Vagina (tissue), 2 donors: Measurements from ENCODE around the gene HEPH. TPM values are rescaled to one million over a fixed set of nuclear protein-coding genes. Genes with fewer than 3 reads are reported as not detected.
A peak's percentile ranks its signal among the peaks of the same experiment; 100 is the strongest.
"Not testable (repeated sequence)": the region's sequence is repeated elsewhere in the genome, so short reads cannot be mapped to it uniquely, and the experiment has no call there.

ENCODE experiments used
- DNase-seq, 2 donors: peaks; one replicate each; pipeline ENCODE4 v3.0.0-alpha.2; 2017; ENCODE audit errors: extremely low spot score in 2 of 2
- H3K27ac ChIP-seq: fragments of 200-600 bp; sonication (generic); one replicate; pipeline ENCODE4 v1.5.1; 2019
- H3K27me3 ChIP-seq: fragments of 200-600 bp; sonication (generic); one replicate; pipeline ENCODE4 v1.5.1; 2019
- H3K36me3 ChIP-seq, 2 donors: fragments of 200-600 bp; sonication (generic); one replicate each; pipeline ENCODE4 v1.5.1; 2017 to 2019
- H3K4me1 ChIP-seq: fragments of 200-600 bp; sonication (generic); one replicate; pipeline ENCODE4 v1.5.1; 2019
- H3K4me3 ChIP-seq, 2 donors: fragments of 200-600 bp; sonication (generic); 1 replicate in 1 of 2; 2 replicates in 1 of 2; pipeline ENCODE4 v1.5.1; 2016 to 2019
- H3K9me3 ChIP-seq: fragments of 200-600 bp; sonication (generic); one replicate; pipeline ENCODE4 v1.5.1; 2019
- CTCF ChIP-seq, 3 experiments: fragments of 450-650 bp in 2 of 3; fragments of 200-600 bp in 1 of 3; sonication (generic) in 1 of 3; IDR thresholded peaks; one replicate each; pipeline ENCODE4 v1.5.1; 2017 to 2019; ENCODE audit warnings: antibody characterized with exemption in 3 of 3, mild to moderate bottlenecking in 2 of 3, moderate library complexity in 2 of 3
- POLR2A ChIP-seq, 2 donors: fragments of 450-650 bp; IDR thresholded peaks; one replicate each; pipeline ENCODE4 v1.6.1; 2017; ENCODE audit warnings: antibody characterized with exemption in 2 of 2, mild to moderate bottlenecking in 2 of 2, moderate library complexity in 2 of 2
- POLR2AphosphoS5 ChIP-seq, 2 donors: sonication (generic); formaldehyde crosslinking; IDR thresholded peaks; one replicate each; pipeline ENCODE4 v1.9.0; 2017; ENCODE audit warnings: antibody characterized with exemption in 2 of 2, mild to moderate bottlenecking in 2 of 2, low read depth in 1 of 2; ENCODE audit not compliant: insufficient read depth in 1 of 2
- intact Hi-C: fragments of 100-400 bp; cut with DNase I; formaldehyde crosslinking; loops from one replicate; pipeline ENCODE4 v1.15.1; 2023
- total RNA-seq: library from RNA; depleted of rRNA; stranded (reverse); fragments of >200 nt; gene quantifications from one replicate; pipeline ENCODE4 v1.2.3, GENCODE V29; 2016

Gene HEPH, protein sequence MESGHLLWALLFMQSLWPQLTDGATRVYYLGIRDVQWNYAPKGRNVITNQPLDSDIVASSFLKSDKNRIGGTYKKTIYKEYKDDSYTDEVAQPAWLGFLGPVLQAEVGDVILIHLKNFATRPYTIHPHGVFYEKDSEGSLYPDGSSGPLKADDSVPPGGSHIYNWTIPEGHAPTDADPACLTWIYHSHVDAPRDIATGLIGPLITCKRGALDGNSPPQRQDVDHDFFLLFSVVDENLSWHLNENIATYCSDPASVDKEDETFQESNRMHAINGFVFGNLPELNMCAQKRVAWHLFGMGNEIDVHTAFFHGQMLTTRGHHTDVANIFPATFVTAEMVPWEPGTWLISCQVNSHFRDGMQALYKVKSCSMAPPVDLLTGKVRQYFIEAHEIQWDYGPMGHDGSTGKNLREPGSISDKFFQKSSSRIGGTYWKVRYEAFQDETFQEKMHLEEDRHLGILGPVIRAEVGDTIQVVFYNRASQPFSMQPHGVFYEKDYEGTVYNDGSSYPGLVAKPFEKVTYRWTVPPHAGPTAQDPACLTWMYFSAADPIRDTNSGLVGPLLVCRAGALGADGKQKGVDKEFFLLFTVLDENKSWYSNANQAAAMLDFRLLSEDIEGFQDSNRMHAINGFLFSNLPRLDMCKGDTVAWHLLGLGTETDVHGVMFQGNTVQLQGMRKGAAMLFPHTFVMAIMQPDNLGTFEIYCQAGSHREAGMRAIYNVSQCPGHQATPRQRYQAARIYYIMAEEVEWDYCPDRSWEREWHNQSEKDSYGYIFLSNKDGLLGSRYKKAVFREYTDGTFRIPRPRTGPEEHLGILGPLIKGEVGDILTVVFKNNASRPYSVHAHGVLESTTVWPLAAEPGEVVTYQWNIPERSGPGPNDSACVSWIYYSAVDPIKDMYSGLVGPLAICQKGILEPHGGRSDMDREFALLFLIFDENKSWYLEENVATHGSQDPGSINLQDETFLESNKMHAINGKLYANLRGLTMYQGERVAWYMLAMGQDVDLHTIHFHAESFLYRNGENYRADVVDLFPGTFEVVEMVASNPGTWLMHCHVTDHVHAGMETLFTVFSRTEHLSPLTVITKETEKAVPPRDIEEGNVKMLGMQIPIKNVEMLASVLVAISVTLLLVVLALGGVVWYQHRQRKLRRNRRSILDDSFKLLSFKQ
- 8.6 TPM for total RNA-seq

- Histone ChIP-seq H3K27me3 (no peaks in the 10 kb centered on the region), H3K36me3 (no peaks in the 10 kb centered on the region), H3K9me3 (no peaks in the 10 kb centered on the region), H3K27ac (peak within 1 kb of the TSS; percentile 7), H3K4me1 (peaks cover 6% of the 10 kb centered on the region), H3K4me3 (peak within 1 kb of the TSS; percentile 26)
- no peak for DNase-seq
- intact Hi-C loops: no loop called here
- TF ChIP-seq CTCF (IDR thresholded peaks at IDR 0.05) (no peak), POLR2A (IDR thresholded peaks at IDR 0.05) (no peak), POLR2AphosphoS5 (IDR thresholded peaks at IDR 0.05; ENCODE audit: insufficient read depth in 1 of 2, low read depth in 1 of 2) (no peak)
These were observed at the start of gene HEPH for GRCh38 chrX:66163849-66164411. Gene HEPH (plus strand): TSS chrX:66164247. CDS start chrX:66170571, 6,324 bp downstream.

GRCh38 chrX:66118722-66119121 lies 45.3 kb upstream of the HEPH start:
- H3K27me3 ChIP-seq, intact Hi-C loops, H3K9me3 ChIP-seq, H3K4me1 ChIP-seq, H3K27ac ChIP-seq, DNase-seq, H3K4me3 ChIP-seq, H3K36me3 ChIP-seq: not testable (repeated sequence)

DNA sequence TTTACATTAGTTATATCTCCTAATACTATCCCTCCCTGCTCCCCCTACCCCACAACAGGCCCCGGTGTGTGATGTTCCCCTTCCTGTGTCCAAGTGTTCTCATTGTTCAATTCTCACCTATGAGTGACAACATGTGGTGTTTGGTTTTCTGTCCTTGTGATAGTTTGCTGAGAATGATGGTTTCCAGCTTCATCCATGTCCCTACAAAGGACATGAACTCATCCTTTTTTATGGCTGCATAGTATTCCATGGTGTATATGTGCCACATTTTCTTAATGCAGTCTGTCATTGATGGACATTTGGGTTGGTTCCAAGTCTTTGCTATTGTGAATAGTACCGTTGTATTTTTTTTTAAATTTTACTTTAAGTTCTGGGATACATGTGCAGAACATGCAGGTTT lies 42.7 kb upstream of the HEPH start:
- H3K27ac ChIP-seq, H3K9me3 ChIP-seq, intact Hi-C loops, H3K4me1 ChIP-seq, H3K27me3 ChIP-seq, H3K4me3 ChIP-seq, H3K36me3 ChIP-seq, DNase-seq: not testable (repeated sequence)

- no peaks in the 10 kb centered on the region for H3K4me1 ChIP-seq
- H3K27ac ChIP-seq: no peak overlapping the region
- no peak overlapping the region for H3K4me3 ChIP-seq
- no peaks in the 10 kb centered on the region for H3K36me3 ChIP-seq
- no peaks in the 10 kb centered on the region for H3K9me3 ChIP-seq
- TF ChIP-seq POLR2AphosphoS5 (IDR thresholded peaks at IDR 0.05; ENCODE audit: insufficient read depth in 1 of 2, low read depth in 1 of 2) (no peak), CTCF (IDR thresholded peaks at IDR 0.05) (no peak), POLR2A (IDR thresholded peaks at IDR 0.05) (no peak)
- intact Hi-C loops: no loop called here
- H3K27me3 ChIP-seq: no peaks in the 10 kb centered on the region
- no peak for DNase-seq
These were observed 37.4 kb upstream of the HEPH start for GRCh38 chrX:66126662-66127061.

DNA sequence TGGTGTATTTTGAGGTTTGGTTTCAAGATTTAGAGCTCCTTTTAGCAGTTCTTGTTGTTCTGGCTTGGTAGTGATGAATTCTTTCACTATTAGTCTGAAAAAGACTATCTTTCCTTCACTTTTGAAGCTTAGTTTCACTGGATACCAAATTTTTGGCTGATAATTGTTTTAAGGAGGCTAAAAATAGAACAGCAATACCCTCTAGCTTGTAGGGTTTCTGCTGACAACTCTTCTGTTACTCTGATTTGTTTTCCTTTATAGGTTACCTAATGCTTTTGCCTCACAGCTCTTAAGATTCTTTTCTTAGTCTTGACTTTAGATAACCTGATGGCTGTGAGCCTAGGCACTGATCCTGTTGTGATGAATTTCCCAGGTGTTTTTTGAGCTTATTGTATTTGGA lies 33.6 kb upstream of the HEPH start:
- Histone ChIP-seq H3K27me3 (no peaks in the 10 kb centered on the region), H3K4me3 (no peak overlapping the region), H3K4me1 (no peaks in the 10 kb centered on the region), H3K27ac (no peak overlapping the region), H3K36me3 (no peaks in the 10 kb centered on the region), H3K9me3 (peaks cover 2% of the 10 kb centered on the region)
- intact Hi-C loops: no loop called here
- no peak for DNase-seq
- TF ChIP-seq CTCF (IDR thresholded peaks at IDR 0.05): no peak
- no peak for TF ChIP-seq POLR2AphosphoS5 (IDR thresholded peaks at IDR 0.05; ENCODE audit: insufficient read depth in 1 of 2, low read depth in 1 of 2)
- TF ChIP-seq POLR2A (IDR thresholded peaks at IDR 0.05): no peak

- DNase-seq, H3K27ac ChIP-seq, H3K4me1 ChIP-seq, H3K4me3 ChIP-seq, H3K27me3 ChIP-seq, H3K9me3 ChIP-seq, intact Hi-C loops, H3K36me3 ChIP-seq: not testable (repeated sequence)
These were observed 28.8 kb upstream of the HEPH start for GRCh38 chrX:66135284-66135683.
